ENCODE data around the gene SV2C. TPM values are rescaled to one million over a fixed set of nuclear protein-coding genes. Genes with fewer than 3 reads are reported as not detected.

The SV2C gene
- total RNA-seq, 1 experiment from 2014 or later: not detected

GRCh38 chr5:76388791-76389512 lies 305.8 kb downstream of the SV2C start:
- ChIA-PET CTCF (interaction anchor here (1.5 kb wide), 1 partner anchor 14 kb away, joined by 4 read pairs; no protein-coding TSS in a partner anchor), POLR2A (no interaction called here), RAD21 (ENCODE audit: low non-redundant PET in 1 of 2, low total read pairs in 2 of 2, uncharacterized antibody in 2 of 2, unreplicated experiment in 2 of 2) (no interaction called here)
- Histone ChIP-seq H3K9ac (ENCODE audit: low read length) (no peak overlapping the region), H3K79me2 (ENCODE audit: insufficient read depth, low read length) (no peaks in the 10 kb centered on the region), H2AFZ (ENCODE audit: low read depth, low read length, poor library complexity, severe bottlenecking) (no peak overlapping the region), H3K4me3 (replicated peaks in 1 of 2; ENCODE audit: low read depth in 1 of 2, low read length in 2 of 2) (no peak overlapping the region), H3K36me3 (ENCODE audit: control insufficient read depth in 1 of 2, insufficient read depth in 2 of 2, low read length in 2 of 2) (no peaks in the 10 kb centered on the region), H3K4me2 (ENCODE audit: low read length) (no peak overlapping the region), H3K9me3 (ENCODE audit: control insufficient read depth in 1 of 2, insufficient read depth in 1 of 2, low read depth in 1 of 2, low read length in 2 of 2) (no peaks in the 10 kb centered on the region), H3K27me3 (ENCODE audit: insufficient read depth, low read length) (no peaks in the 10 kb centered on the region), H4K20me1 (ENCODE audit: insufficient read depth) (no peaks in the 10 kb centered on the region), H3K4me1 (ENCODE audit: control insufficient read depth in 1 of 2, insufficient read depth in 2 of 2, low read length in 2 of 2) (no peaks in the 10 kb centered on the region), H3K9me2 (ENCODE audit: insufficient read depth) (no peaks in the 10 kb centered on the region), H3K27ac (ENCODE audit: low read depth, low read length) (no peak overlapping the region)
- TF ChIP-seq EGR1 (IDR thresholded peaks at IDR 0.05; ENCODE audit: low read depth) (no peak), CTCF (IDR thresholded peaks at IDR 0.05 in 2 of 3, conservative IDR thresholded peaks at IDR 0.05 in 1 of 3; ENCODE audit: borderline replicate concordance in 1 of 3, insufficient read depth in 1 of 3, low read depth in 2 of 3, low read length in 2 of 3) (no peak), ZBTB33 (IDR thresholded peaks at IDR 0.05; ENCODE audit: extremely low read depth, insufficient replicate concordance, low read length) (no peak), YY1 (IDR thresholded peaks at IDR 0.05; ENCODE audit: extremely low read depth, insufficient replicate concordance, low read depth, low read length) (no peak), REST (IDR thresholded peaks at IDR 0.05; ENCODE audit: low read depth) (no peak), ZNF274 (IDR thresholded peaks at IDR 0.05; ENCODE audit: low read depth, low read length) (no peak), CBX3 (IDR thresholded peaks at IDR 0.05; ENCODE audit: low read depth) (no peak), EZH2phosphoT487 (IDR thresholded peaks at IDR 0.05; ENCODE audit: borderline replicate concordance) (no peak), FOSL1 (IDR thresholded peaks at IDR 0.05; ENCODE audit: low read depth) (no peak), SRF (IDR thresholded peaks at IDR 0.05; ENCODE audit: low read depth) (no peak), CEBPB (IDR thresholded peaks at IDR 0.05; ENCODE audit: low read depth) (no peak), RAD21 (IDR thresholded peaks at IDR 0.05; ENCODE audit: low read depth) (no peak), EZH2 (IDR thresholded peaks at IDR 0.05) (no peak), TCF7L2 (IDR thresholded peaks at IDR 0.05; ENCODE audit: borderline replicate concordance, extremely low read depth, insufficient read depth, insufficient read length) (no peak), MAX (IDR thresholded peaks at IDR 0.05) (no peak), ATF3 (IDR thresholded peaks at IDR 0.05) (no peak), ZFX (IDR thresholded peaks at IDR 0.05) (no peak), ELF1 (IDR thresholded peaks at IDR 0.05; ENCODE audit: borderline replicate concordance, low read depth) (no peak), POLR2A (IDR thresholded peaks at IDR 0.05; ENCODE audit: borderline replicate concordance, extremely low read depth, insufficient read depth, insufficient read length) (no peak), JUND (IDR thresholded peaks at IDR 0.05) (no peak)
- no TSS peak for BruUV-seq (replicated peaks)
- DNase-seq (ENCODE audit: low read depth, low spot score) (no peak), ATAC-seq (no peak)
- intact Hi-C loops (cut with micrococcal nuclease): no loop called here

Measured in HCT116 (cell line).